GM19238 (cell line): ENCODE data around the gene NMU.
A peak's percentile ranks its signal among the peaks of the same experiment; 100 is the strongest.
"Not testable (repeated sequence)": the region's sequence is repeated elsewhere in the genome, so short reads cannot be mapped to it uniquely, and the experiment has no call there.

ENCODE experiments used
- DNase-seq: peaks from one replicate; pipeline ENCODE4 v3.0.0; 2011; ENCODE audit warnings: low spot score; ENCODE audit not compliant: insufficient read length

Gene NMU

DNA sequence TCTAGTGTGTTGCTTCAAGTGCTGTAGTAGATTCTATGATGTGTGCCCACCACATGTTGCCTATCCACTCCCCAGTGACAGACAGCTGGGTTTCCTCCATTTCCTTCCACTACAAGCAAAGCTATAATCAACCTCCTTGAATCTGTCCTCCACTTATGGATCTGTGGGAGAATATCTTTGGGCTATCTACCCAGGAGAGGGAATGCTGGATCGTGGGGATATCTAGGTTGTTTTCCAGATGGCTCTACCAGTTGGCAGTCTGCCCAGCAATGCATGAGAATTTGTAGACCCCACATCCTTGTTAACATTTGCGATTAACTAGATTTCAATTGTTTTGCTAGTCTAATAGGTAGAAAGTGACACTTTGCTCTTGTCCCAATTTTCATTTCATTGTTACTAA lies 10.3 kb downstream of the NMU start:
- no peak for DNase-seq

DNA sequence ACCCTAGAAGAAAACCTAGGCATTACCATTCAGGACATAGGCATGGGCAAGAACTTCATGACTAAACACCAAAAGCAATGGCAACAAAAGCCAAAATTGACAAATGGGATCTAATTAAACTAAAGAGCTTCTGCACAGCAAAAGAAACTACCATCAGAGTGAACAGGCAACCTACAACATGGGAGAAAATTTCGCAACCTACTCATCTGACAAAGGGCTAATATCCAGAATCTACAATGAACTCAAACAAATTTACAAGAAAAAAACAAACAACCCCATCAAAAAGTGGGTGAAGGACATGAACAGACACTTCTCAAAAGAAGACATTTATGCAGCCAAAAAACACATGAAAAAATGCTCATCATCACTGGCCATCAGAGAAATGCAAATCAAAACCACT lies 12.0 kb downstream of the NMU start:
- not testable (repeated sequence) for DNase-seq

DNA sequence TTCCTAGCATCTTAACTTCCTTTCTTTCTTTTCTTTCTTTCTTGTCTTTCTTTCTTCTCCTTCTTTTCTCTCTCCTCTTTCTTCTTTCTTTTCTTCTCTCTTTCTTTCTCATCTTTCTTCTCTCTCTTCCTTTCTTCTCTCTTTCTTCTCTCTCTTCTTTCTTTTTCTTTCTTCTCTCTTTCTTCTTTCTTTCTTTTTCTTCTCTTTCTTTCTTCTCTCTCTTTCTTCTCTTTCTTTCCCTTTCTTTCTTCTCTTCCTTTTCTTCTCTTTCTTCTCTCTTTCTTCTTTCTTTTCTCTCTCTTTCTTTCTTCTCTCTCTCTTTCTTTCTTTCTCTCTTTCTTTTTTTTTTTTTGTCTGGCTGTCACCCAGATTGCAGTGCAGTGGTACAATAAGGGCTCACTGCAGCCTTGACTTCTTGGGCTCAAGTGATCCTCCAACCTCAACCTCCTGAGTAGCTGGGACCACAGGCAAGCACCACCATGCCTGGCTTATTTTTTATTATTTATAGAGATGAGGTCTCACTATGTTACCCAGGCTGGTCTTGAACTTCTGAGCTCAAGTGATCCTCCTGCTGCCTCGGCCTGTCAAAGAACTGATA lies 17.5 kb downstream of the NMU start:
- DNase-seq, result no peak

DNA sequence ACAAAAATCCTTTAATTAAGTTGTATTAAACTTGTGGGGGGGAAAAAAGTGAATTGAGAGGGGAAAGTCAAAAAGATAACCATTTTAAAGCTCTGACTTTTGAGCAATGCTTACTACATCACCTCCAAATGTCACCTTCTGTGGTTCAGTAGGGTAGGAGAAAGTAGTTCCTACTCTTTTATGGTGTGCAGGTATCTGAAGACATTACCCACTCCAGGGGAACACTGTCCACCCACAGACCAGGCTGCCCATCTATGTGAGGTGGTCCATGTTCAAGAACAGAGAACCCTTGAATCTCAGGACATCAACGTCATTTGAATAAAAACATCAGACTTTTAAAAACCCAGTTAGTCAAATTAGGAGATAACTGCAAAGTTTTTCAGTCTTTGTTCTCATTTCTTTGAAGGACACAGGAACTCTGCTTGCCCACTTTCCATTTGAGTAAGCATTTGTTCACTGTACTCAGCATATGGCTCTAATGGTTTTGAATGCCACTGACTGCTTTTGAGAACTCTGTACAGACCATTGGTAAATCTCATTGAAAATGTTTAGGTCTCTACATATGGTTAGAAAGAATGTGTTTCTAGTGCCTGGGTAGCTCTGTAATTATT lies 18.4 kb downstream of the NMU start:
- DNase-seq, result peak; percentile 9

DNA sequence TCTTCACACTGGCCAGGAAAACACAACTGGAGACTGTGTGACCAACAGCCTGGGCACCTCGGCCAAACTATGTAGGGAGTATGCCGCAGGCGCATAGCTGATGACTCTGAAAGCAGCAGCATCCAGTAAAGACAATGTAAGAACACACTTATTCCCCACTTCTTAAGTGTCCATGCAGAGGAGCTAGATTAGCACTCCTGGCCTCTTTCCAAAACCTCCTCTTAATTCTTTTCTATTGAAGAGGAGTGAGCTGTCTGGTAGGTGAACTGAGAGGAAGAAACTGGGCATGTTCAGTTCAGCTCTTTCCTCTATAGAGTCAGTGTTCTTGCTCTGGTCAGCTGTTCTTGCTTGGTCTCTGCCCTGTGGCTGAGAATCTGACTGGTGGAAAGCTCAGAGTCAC lies 21.1 kb downstream of the NMU start:
- DNase-seq, result no peak

DNA sequence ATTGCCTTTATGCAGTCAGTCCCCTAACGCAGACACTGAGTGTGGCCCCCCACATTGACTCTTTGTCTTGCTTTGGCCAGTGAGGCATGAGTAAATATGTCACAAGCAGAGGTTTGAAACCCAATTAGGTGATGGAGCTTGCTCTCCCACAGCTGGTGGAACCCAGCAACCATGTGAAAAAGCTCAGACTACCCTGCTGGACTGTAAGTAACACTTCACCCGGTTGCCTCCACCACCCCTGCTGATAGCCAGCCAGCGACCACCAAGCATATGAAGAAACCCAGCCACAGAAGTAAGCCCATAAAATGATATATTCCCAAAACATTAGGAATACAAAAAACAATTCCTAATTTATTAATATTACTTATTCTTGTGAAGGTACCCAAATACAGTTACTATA lies 22.5 kb downstream of the NMU start:
- DNase-seq, result no peak

DNA sequence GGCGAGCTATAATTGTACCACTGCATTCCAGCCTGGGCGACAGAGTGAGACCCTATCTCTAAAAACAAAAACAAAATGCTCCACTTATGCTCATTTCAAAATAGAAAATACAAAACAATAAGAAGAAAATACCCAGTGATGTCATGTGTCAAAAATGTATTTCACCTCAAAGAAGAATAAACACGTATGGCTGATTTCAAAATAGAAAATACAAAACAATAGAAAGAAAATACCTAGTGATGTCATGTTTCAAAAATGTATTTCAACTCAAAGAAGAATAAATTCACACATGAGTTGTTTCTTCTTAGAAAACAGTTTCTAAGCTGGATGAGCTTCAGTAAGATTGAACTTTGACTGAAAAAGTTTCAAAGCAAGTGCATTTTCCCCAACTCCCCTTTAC lies 23.8 kb downstream of the NMU start:
- no peak for DNase-seq

DNA sequence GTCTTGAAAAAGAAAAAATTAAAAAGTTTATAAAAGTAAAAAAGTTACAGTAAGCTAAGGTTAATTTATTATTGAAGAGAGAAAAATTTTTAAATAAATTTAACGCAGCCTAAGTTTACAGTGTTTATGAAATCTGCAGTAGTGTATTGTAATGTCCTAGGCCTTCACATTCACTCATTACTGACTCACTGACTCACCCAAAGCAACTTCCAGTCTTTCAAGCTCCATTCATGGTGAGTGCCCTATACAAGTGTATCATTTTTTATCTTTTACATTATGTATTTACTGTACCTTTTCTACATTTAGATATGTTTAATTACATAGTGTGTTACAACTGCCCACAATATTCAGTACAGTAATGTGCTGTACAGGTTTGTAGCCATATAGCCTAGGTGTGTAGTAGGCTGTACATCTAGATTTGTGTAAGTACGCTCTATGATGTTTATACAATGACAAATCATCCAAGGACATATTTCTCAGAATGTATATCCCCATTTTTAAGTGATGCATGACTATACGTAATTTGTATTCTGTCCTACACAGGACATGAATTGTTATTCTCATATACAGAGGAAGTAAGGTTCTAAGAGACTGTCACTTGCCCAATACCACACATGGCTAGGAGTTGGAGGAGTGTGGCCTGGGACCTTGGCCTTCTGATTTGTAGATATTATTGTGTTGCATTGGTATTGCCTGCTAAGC lies 24.6 kb downstream of the NMU start:
- no peak for DNase-seq

DNA sequence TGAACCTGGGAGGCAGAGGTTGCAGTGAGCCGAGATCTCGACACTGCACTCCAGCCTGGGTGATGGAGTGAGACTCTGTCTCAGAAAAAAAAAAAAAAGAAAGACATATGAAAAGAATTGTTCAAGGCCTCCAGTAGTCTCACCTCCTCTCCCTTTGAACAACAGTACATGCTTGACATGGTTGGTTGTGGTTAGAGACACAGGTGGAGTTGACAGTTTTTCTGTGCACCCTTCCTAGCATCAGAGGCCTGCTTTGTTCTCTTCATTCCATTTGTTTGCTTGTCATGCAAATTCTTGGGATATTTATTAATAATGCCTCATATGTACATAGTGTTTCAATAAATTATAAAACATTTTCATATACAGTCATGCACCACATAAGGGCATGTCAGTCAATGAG lies 25.7 kb downstream of the NMU start:
- DNase-seq, result no peak

DNA sequence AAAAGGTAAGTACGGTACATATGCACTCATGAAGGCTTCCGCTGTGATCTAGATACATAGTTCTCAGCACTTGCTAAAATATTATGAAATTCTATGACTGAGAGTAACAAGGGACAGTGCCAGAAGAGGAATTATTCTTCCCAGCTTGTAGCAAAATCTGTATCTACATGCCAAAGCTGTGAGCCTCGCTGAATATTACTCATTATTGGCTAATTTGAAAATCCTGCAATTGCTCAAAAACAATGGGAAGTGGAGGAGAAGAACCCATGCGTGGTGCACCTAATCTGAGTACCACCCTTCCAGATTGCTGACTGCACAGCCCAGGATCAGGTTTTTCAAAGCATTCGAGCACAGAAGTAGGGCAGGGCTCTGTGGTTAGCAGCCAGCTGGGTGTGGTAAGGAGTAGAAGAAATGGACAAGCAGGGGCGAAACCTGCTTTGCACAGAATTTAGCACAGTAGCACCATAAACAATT lies 26.7 kb downstream of the NMU start:
- no peak for DNase-seq

DNA sequence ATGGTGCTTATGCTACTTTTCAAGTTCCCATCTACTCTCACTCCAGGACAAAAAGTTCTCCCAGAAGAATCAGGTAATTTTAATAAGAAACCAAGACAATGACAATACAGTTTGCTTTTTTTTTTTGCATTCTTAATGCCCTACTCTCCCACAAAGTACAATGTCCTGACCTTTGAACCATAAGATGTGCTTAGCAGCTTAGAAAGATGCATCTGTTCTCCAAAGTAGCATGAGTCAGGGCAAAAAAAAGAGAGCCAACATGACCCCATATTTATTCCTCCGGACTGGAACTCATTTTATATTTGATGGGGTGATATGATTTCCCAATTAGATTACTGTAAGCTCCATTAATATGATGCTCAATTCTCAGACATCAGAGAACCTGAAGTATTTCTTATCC lies 27.5 kb downstream of the NMU start:
- DNase-seq, result no peak

DNA sequence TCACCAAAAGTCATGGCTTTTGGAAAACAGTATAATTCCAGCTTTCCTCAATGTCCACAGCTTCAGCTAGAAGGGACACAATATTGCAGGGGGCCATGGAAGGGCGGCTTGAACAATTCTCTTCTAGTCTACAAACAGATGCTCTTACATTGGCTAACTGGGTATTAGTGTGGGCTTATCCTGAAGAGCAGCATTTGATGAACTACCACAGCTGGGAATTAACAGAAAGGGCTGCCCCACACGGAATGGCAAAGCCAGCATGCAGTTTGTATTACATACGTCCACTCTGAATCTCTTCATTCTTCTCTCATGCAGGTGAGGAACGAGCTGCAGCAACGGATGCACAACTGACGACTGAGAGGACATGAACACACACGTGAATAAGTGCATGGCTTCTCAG lies 31.1 kb downstream of the NMU start:
- DNase-seq, result no peak

DNA sequence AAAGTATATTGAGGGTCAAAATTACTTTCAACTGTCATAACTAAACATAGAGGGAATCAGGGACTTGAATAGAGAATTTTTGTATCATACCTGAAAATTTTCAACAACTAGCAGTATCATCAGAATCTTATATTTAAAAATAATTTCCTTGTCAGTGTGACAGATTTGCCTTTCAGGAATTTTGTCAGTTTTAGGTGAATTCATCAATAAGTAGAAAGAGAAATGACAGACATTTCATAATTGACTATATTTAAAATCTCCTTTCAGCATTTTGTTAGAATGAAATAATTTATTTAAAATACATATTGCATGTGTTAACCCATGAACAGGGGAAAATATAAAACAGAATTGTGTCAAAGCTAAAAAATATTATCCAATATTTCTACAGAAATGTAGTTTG lies 35.5 kb downstream of the NMU start:
- no peak for DNase-seq

DNA sequence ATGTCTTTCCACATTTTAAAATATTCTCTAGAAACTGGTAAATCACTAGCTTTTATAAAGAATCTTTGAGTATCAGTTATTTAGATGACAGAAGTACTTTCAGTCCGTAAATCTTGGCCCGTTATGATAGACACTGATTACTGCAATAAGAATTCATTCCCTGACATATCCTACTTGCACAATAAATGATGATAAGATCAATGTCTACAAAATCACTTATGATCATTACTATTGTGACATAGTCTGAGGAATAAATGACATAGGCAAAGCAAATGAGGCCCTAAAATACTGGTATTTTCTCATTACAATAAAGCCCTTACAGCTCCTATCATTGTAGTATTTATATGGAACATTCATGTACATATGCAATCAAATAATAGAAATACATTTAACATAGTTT lies 37.5 kb downstream of the NMU start:
- no peak for DNase-seq

DNA sequence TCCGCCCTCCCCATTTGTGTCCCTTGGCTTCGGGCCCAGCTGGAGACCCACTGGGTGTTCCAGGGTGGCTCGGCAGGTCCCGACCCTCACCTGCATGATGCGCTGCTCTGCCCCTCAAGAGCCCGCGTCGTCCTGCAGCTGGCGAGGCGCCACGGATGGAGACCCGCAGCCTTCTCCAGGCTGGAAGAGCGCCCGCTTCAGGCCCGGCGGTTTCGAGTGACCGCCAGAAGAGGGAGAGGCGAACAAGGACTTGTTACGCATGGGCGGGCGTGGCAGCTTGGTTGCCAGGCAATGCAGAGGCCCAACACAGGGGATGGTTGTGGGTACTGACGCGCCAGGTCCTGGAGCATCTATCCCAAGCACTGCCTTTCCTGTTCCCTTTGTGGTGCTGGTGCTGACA lies 44.1 kb downstream of the NMU start, which contains the start of gene PDCL2:
PDCL2 (minus strand) TSS at position 232 of the 400 bp plus-strand sequence; CDS start at position 96, 136 bp downstream.
- DNase-seq, result no peak

DNA sequence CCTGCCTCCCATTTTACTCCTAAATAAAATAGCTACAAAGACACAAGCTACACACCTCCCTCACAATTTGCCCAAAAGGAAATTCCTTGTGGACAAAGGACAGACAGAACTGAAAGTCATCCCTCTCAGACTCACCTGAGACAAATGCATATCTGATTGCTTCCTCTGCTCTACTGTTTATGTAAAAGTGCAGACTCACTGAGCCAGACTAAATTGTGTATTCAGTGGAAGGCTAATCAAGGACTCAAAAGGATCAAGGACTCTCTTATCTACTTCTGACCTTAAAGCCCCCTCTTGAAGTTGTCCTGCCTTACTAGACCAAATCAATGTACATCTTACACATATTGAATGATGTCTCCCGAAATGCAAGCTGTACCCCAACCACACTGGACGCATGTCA lies 47.9 kb downstream of the NMU start:
- DNase-seq, result no peak

DNA sequence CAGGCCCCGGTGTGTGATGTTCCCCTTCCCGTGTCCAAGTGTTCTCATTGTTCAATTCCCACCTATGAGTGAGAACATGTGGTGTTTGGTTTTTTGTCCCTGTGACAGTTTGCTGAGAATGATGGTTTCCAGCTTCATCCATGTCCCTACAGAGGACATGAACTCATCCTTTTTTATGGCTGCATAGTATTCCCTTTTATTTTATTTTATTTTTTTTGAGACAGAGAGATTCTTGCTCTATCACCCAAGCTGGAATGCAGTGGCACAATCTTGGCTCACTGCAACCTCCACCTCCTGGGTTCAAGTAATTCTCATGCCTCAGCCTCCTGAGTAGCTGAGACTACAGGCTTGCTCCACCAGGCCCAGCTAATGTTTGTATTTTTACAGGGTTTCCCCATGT lies 53.3 kb downstream of the NMU start:
- not testable (repeated sequence) for DNase-seq

DNA sequence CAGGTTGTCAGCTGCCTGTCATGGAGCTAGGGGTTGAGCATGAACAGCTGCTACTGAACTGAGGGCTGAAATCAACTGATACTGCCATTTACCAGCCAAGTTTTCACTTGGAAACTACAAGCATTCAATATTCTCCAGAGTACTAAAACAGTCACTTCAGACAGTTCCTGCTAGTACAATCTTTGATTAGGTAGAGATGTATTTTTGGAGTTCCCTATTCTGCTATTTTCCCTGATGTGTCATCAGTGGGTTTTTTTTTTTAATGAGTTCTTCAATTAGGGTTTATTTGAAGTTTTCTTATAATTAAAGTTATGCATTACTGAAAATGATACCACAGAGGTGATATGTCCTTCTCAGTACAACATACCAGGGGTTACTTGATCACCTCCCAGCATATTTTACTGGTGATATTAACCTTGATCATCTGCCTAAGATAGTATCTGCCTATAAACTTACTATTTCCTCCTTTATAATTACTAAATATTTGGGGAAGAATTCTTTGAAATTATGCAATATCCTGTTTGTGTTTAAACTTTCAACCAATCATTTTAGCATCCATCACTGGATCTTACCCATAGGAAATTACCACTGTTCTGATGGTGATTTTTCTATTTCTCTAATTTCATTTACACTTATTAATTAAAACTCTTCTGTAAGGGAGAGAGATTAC lies 57.6 kb downstream of the NMU start:
- DNase-seq, result no peak

DNA sequence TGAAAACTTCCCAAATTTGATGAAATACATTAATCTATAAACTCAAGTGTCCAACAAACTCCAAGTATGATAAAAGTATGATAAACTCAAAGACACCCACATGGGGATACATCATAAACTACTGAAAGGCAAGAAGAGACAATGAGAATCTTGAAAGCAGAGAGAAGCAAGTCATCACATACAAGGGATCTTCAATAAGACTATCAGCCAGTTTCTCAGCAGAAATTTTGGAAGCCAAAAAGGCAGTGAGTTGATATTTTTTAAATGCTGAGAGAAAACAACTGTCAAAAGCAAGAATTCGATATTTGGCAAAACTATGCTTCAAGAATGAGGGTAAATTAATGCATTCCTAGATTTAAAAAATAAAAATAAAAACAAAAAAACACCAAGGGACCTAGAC lies 60.6 kb downstream of the NMU start:
- no peak for DNase-seq

DNA sequence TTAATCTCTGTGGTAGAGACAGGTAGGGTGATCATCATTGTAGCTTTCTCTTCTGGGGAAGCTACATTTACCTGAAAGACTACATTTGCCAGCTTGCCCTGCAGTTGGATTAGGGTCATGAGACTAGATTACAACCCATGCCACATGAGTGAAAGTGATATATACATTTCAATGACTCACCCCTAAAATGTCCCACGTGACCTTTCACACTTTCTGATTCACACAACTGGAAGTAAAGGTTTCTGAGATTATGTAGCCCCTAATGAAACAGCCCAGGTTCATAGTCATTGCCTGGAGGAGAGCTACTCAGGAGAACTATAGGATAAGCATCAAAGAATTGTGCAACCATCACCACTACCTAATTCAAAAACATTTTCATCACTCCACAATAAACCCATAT lies 61.8 kb downstream of the NMU start:
- DNase-seq, result no peak

DNA sequence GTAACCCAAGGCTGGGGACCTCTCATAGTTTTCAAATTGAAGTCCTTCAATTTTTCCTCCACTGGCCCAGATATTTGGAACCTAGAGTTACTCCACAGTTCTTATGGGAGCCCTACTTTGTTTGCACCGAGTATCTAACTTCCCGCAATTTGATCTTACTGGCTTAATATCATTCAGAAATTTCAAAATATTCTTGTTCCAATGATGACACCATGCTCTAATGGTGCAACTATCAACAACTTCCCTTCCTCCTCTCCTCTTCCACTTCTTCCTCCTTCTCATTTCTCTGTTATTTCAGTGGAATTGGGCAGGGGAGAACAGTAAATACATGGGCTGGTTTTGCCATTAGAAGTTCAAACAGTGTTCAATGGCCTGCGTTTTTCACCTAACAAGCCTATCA lies 64.3 kb downstream of the NMU start:
- DNase-seq, result no peak

DNA sequence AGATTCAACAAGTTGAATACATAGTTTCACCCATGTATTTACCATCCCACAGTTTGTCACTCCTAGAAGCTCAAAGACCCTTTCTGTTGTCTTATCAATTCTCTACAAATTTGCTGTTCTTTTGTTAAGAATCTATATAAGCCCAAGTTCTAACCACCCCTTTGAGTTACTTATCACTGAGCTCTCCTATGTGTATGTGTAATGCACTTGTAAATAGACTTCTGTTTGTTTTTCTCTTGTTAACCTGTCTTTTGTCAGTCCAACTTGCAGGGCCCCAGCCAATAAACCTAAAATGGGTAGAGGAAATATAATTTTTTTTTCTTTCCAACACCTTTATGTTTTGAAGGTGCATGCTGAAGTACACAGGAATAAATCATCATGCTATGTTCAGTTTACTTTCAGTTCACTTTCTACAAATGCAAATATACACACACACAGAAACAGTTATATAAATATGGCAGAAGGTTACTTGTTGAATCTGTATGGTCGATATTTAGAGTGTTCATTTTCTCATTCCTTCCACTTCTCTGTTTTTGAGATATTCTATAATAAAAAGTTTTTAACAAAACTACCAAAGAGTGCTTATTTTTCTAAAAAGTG lies 67.1 kb downstream of the NMU start:
- no peak for DNase-seq
